ENCODE results near the gene COMMD7. TPM values are rescaled to one million over a fixed set of nuclear protein-coding genes. Genes with fewer than 3 reads are reported as not detected.

Gene COMMD7
- 65.0 and 66.1 TPM in 2 replicates for total RNA-seq (2021)
- long read RNA-seq, transcript COMMD7-201 (9 exons, 1,900 nt), result major isoform, 125 of 154 reads
- long read RNA-seq, transcript COMMD7-202 (9 exons, 1,343 nt), result minor isoform, 17 of 154 reads
- long read RNA-seq, partial matches to known transcripts, result 4 of 154 reads
- long read RNA-seq, other reads (novel, unspliced or antisense), result 8 of 154 reads

DNA sequence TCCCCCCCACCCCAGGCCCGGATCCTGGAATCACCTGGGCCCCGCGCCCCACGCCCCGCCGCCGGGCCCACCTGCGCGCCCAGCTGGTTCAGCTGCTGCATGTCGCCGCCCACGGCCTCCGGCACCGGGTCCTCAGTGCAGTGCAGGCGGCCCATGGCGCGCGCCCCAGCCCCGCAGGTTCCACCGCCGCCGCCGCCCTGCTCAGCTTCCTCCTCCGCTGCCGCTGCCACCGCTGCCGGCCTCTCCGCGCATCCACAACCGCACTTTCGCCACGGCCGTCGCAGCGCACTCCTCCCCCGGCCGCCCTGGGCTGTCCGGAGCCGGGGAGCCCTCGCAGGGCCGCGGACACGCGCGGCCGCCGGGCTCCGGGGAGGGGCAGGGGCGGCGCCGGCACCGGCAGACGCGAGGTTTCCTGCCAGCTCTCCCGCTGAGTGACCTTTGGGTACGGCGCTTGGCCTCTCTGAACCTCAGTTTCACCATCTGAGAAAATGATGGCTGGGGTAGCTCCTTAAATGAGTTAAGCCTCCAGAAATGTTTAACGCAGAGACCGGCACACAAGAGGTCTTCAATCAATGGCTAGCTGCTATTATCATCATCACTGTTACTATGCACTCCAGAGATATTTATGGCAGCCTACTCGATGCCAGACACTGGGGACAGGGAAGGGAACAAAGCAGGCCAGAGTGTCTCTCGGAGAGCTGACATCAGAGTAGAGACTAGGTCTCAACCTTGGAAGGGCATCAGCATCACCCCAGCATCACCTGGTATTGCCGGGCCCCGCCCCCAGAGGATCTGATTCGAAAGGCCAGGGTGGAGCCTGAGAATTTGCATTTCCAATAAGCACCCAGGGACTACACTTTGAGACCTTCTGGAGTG is at the start of gene COMMD7:
Gene COMMD7 (minus strand): TSS at position 231 of the 876 bp plus-strand sequence. CDS start 76 bp downstream, at position 155.
- Histone ChIP-seq H3K9me3 (ENCODE audit: control insufficient read depth, low read depth, low read length) (no peaks in the 10 kb centered on the region), H3K56ac (ENCODE audit: insufficient read length, low read depth, low read length) (no peak within 1 kb of the TSS), H2BK15ac (ENCODE audit: low read depth, low read length) (no peak within 1 kb of the TSS), H3K27ac (ENCODE audit: insufficient read length, low read depth, low read length) (no peak within 1 kb of the TSS), H3K4ac (ENCODE audit: low read depth, low read length) (no peak within 1 kb of the TSS), H3K79me1 (ENCODE audit: insufficient read depth, low read depth, low read length, poor library complexity, severe bottlenecking) (no peaks in the 10 kb centered on the region), H3K4me1 (ENCODE audit: insufficient read depth, low read length) (no peaks in the 10 kb centered on the region), H3K23ac (ENCODE audit: insufficient read length, low read depth, low read length) (no peak within 1 kb of the TSS), H2AK5ac (ENCODE audit: insufficient read length, low read length) (no peak within 1 kb of the TSS), H2BK20ac (ENCODE audit: low read depth, low read length, poor library complexity, severe bottlenecking) (no peak within 1 kb of the TSS), H4K20me1 (ENCODE audit: control insufficient read depth, insufficient read depth, insufficient read length) (no peaks in the 10 kb centered on the region), H2AFZ (ENCODE audit: low read length) (no peak within 1 kb of the TSS), H3K9ac (ENCODE audit: extremely low read depth, insufficient read length, low read length) (peak within 1 kb of the TSS; percentile 64), H4K5ac (ENCODE audit: insufficient read length, low read depth, low read length) (no peak within 1 kb of the TSS), H4K91ac (ENCODE audit: insufficient read length, low read depth, low read length) (no peak within 1 kb of the TSS), H4K8ac (replicated peaks; ENCODE audit: insufficient read length, low read depth, low read length) (no peak within 1 kb of the TSS), H3K27me3 (ENCODE audit: insufficient read depth, low read length) (no peaks in the 10 kb centered on the region), H2BK120ac (ENCODE audit: low read depth, low read length, poor library complexity, severe bottlenecking) (no peak within 1 kb of the TSS), H3K4me2 (ENCODE audit: insufficient read depth, insufficient read length, low read length) (peak within 1 kb of the TSS; percentile 89), H2BK12ac (ENCODE audit: insufficient read length, low read depth, low read length) (no peak within 1 kb of the TSS), H3K18ac (ENCODE audit: insufficient read length, low read depth, low read length) (no peak within 1 kb of the TSS), H3T11ph (ENCODE audit: low read length) (no peak within 1 kb of the TSS), H3K23me2 (ENCODE audit: insufficient read length, low read depth, low read length, poor library complexity, severe bottlenecking) (peaks cover 15% of the 10 kb centered on the region), H2BK5ac (ENCODE audit: insufficient read length, low read length) (no peak within 1 kb of the TSS), H3K14ac (ENCODE audit: insufficient read depth, low read length) (peak within 1 kb of the TSS; percentile 74; the same call in 1 of the 2 replicates), H3K79me2 (ENCODE audit: insufficient read depth, low read length) (peaks cover 17% of the 10 kb centered on the region; the same call in 1 of the 2 replicates)
- H3K27ac Mint-ChIP-seq, result peak within 1 kb of the TSS; percentile 90 to 97 (median 95)
- peaks cover 39 to 40% of the 10 kb centered on the region in 2 experiments for H3K4me1 Mint-ChIP-seq
- no peaks in the 10 kb centered on the region; the same call in 1 of the 2 replicates for H3K27me3 Mint-ChIP-seq (ENCODE audit: low read depth)
- peak within 1 kb of the TSS; percentile 96 to 99 for H3K4me3 Mint-ChIP-seq
- no peak for TF ChIP-seq CTCF (conservative IDR thresholded peaks at IDR 0.05)
- H3K9me3 Mint-ChIP-seq, result no peaks in the 10 kb centered on the region
- H3K36me3 Mint-ChIP-seq (ENCODE audit: insufficient read depth in 1 of 3, low read depth in 3 of 3), result peaks cover 0 to 13% (median 4%) of the 10 kb centered on the region in 3 experiments; a peak in 3 of 7 replicates
- peak; percentile 90 for DNase-seq
- WGBS (ENCODE audit: extremely low coverage, insufficient read length, low lambda C conversion rate), result no CpG with 5 or more reads among the region's 64 CpGs
